Measurements from ENCODE around the gene GAGE12E.
"Not testable (repeated sequence)": the region's sequence is repeated elsewhere in the genome, so short reads cannot be mapped to it uniquely, and the experiment has no call there.

GAGE12E gene, protein sequence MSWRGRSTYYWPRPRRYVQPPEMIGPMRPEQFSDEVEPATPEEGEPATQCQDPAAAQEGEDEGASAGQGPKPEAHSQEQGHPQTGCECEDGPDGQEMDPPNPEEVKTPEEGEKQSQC

DNA sequence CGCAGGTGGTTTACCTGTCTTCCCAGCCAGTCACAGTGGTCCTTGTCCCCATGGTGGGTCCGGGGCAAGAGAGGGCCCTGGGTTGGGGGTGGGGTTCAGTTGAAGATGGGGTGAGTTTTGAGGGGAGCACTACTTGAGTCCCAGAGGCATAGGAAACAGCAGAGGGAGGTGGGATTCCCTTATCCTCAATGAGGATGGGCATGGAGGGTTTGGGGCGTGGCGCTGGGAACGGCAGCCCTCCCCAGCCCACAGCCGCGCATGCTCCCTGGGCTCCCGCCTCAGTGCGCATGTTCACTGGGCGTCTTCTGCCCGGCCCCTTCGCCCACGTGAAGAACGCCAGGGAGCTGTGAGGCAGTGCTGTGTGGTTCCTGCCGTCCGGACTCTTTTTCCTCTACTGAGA, at the start of gene GAGE12E:
TSS of gene GAGE12E (plus strand) at position 301 of the 400 bp plus-strand sequence. CDS start 1,155 bp downstream, outside the sequence.
- not testable (repeated sequence) for FAIRE-seq

DNA sequence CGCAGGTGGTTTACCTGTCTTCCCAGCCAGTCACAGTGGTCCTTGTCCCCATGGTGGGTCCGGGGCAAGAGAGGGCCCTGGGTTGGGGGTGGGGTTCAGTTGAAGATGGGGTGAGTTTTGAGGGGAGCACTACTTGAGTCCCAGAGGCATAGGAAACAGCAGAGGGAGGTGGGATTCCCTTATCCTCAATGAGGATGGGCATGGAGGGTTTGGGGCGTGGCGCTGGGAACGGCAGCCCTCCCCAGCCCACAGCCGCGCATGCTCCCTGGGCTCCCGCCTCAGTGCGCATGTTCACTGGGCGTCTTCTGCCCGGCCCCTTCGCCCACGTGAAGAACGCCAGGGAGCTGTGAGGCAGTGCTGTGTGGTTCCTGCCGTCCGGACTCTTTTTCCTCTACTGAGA, 19.2 kb upstream of the GAGE12E start, which contains the start of gene GAGE12C:
TSS of gene GAGE12C (plus strand) at position 301 of the 400 bp plus-strand sequence. CDS start 1,155 bp downstream, outside the sequence.
- FAIRE-seq: not testable (repeated sequence)

- FAIRE-seq: not testable (repeated sequence)
These were observed 9.7 kb upstream of the GAGE12E start, which contains the start of gene GAGE12D for GRCh38 chrX:49541433-49541832. Gene GAGE12D, plus strand, starts transcription at chrX:49541733. Its CDS starts 1,155 bp downstream, at chrX:49542888.

GRCh38 chrX:49560542-49560941, 9.5 kb downstream of the GAGE12E start, which contains the start of gene GAGE12F:
Gene GAGE12F, plus strand, starts transcription at chrX:49560842. Its CDS starts 1,155 bp downstream, at chrX:49561997.
- FAIRE-seq: not testable (repeated sequence)

DNA sequence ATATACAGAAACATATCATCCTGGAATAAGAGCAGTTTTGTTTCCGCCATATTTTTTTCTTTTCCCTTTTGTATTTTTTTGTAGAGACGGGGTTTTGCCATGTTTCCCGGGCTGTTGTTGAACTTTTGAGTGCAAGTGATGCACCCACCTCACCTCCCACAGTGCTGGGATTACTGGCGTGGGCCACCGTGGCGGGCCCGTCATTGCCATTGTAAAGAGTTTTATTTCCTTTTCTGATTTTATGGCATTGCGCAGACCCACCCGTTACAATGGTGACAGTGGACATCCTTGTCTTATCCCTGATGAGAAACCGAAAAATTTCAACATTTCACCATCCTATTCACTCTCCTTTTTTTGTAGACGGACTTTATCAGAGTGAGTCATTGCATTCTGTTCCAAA, 17.6 kb downstream of the GAGE12E start:
- not testable (repeated sequence) for FAIRE-seq

GRCh38 chrX:49569152-49569551, 18.1 kb downstream of the GAGE12E start:
- FAIRE-seq: not testable (repeated sequence)

DNA sequence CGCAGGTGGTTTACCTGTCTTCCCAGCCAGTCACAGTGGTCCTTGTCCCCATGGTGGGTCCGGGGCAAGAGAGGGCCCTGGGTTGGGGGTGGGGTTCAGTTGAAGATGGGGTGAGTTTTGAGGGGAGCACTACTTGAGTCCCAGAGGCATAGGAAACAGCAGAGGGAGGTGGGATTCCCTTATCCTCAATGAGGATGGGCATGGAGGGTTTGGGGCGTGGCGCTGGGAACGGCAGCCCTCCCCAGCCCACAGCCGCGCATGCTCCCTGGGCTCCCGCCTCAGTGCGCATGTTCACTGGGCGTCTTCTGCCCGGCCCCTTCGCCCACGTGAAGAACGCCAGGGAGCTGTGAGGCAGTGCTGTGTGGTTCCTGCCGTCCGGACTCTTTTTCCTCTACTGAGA, 19.0 kb downstream of the GAGE12E start, which contains the start of gene GAGE12G:
TSS of gene GAGE12G (plus strand) at position 301 of the 400 bp plus-strand sequence. CDS start 1,155 bp downstream, outside the sequence.
- FAIRE-seq: not testable (repeated sequence)

GRCh38 chrX:49579649-49580048, 28.6 kb downstream of the GAGE12E start, which contains the start of gene GAGE12H:
Gene GAGE12H, plus strand, starts transcription at chrX:49579949. Its CDS starts 1,155 bp downstream, at chrX:49581104.
- FAIRE-seq: not testable (repeated sequence)

GRCh38 chrX:49589196-49589595, 38.1 kb downstream of the GAGE12E start, which contains the start of gene GAGE2A:
Gene GAGE2A, plus strand, starts transcription at chrX:49589496. Its CDS starts 1,155 bp downstream, at chrX:49590651.
- FAIRE-seq: not testable (repeated sequence)

DNA sequence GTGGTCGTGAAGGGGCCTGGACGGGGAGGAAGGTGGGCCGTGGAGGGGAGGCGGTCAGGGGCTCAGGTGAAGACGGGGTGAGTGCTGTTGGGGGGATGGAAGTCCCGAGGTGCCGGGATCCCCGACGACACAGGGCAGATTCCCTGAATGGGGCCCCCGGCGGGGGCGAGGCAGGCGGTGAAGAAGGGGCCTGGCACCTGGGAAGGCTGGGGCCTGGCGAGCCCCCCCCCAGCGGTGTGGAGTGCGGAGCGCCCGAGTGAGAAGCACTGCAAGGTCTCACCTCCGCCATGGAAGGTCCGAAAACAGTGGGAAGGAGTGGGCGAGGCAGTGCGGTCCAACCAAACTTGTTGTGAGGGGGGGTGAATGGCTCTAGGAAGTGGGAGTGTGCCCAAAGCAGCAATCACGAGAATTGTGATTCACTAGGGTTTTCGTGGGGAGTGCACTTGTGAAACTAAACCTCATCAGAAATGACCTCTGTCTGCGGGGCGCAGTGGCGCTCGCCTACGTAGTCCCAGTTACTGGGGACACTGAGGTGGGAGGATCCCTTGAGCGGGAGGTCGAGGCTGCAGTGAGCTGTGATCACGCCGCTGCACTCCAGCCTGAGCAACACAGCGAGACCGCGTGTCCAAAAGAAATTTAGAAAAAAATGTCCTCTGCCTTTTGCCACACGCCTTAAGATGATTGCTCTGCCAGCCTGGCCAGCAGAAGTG, 38.8 kb downstream of the GAGE12E start:
- not testable (repeated sequence) for FAIRE-seq

DNA sequence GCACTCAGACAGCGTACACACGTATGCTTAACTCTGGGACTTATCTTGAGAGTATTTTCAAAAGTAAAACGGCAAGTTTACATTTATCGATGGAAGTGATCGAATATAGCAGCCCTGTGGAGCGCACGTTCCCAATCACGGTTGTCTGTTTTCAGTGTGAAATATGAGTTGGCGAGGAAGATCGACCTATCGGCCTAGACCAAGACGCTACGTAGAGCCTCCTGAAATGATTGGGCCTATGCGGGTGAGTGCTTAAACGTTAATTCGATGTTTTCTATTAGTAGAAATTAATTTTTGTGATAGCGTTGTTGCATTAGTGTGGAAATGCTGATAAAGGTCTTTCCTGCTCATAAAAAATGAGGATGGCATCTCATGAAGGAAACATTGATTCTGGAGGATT, 39.4 kb downstream of the GAGE12E start:
- not testable (repeated sequence) for FAIRE-seq

GRCh38 chrX:49598720-49599119, 47.6 kb downstream of the GAGE12E start, which contains the start of gene GAGE1:
Gene GAGE1, plus strand, starts transcription at chrX:49599020. Its CDS starts 1,155 bp downstream, at chrX:49600175.
- not testable (repeated sequence) for FAIRE-seq

All from A204.1 (cell line).